ENCODE data around the gene JAK1. TPM values are rescaled to one million over a fixed set of nuclear protein-coding genes. Genes with fewer than 3 reads are reported as not detected.

JAK1 gene
- total RNA-seq, 4 donors from 2014 or later = 132 to 166 (median 161) TPM

GRCh38 chr1:64974288-64974825, 8.0 kb upstream of the JAK1 start:
- ATAC-seq = no peak
- 67 to 68% methylated on average over 2 of the region's 2 CpGs for WGBS, 2 donors (ENCODE audit: low coverage in 1 of 2)

GRCh38 chr1:64973061-64973647, 6.8 kb upstream of the JAK1 start:
- no peaks in the 10 kb centered on the region for H3K4me1 ChIP-seq
- H3K4me3 ChIP-seq = no peak overlapping the region
- H3K36me3 ChIP-seq = peaks cover 0 to 19% of the 10 kb centered on the region in 2 donors
- H3K9me3 ChIP-seq = no peaks in the 10 kb centered on the region
- ATAC-seq = no peak
- WGBS, 2 donors (ENCODE audit: low coverage in 1 of 2) = 72 to 76% methylated on average over 2 to 3 of the region's 3 CpGs
- H3K27me3 ChIP-seq = no peaks in the 10 kb centered on the region
- H3K27ac ChIP-seq = no peak overlapping the region
- TF ChIP-seq POLR2A (IDR thresholded peaks at IDR 0.05) (no peak), POLR2AphosphoS5 (IDR thresholded peaks at IDR 0.05) (no peak), EP300 (IDR thresholded peaks at IDR 0.05) (no peak), CTCF (IDR thresholded peaks at IDR 0.05) (no peak)

More at GRCh38 chr1:64974288-64974825, 8.0 kb upstream of the JAK1 start:
- Histone ChIP-seq H3K4me3 (no peak overlapping the region), H3K27ac (no peak overlapping the region), H3K36me3 (peaks cover 0 to 28% of the 10 kb centered on the region in 2 donors), H3K9me3 (no peaks in the 10 kb centered on the region), H3K27me3 (no peaks in the 10 kb centered on the region), H3K4me1 (no peaks in the 10 kb centered on the region)
- TF ChIP-seq POLR2AphosphoS5 (IDR thresholded peaks at IDR 0.05) (no peak), POLR2A (IDR thresholded peaks at IDR 0.05) (no peak), EP300 (IDR thresholded peaks at IDR 0.05) (no peak), CTCF (IDR thresholded peaks at IDR 0.05) (no peak)

- Histone ChIP-seq H3K4me1 (peaks cover 0 to 18% (median 3%) of the 10 kb centered on the region in 3 donors), H3K36me3 (no peaks in the 10 kb centered on the region), H3K27ac (no peak overlapping the region), H3K4me3 (no peak overlapping the region), H3K27me3 (no peaks in the 10 kb centered on the region), H3K9me3 (no peaks in the 10 kb centered on the region)
- TF ChIP-seq POLR2AphosphoS5 (IDR thresholded peaks at IDR 0.05) = no peak
- TF ChIP-seq POLR2A (IDR thresholded peaks at IDR 0.05) = no peak
- no peak for TF ChIP-seq EP300 (IDR thresholded peaks at IDR 0.05)
- TF ChIP-seq CTCF (IDR thresholded peaks at IDR 0.05) = no peak
- 73 to 79% methylated on average over 4 to 7 of the region's 9 CpGs for WGBS, 2 donors (ENCODE audit: low coverage in 1 of 2)
- no peak for ATAC-seq
Measured at GRCh38 chr1:64969305-64970046, 3.1 kb upstream of the JAK1 start.

- TF ChIP-seq POLR2AphosphoS5 (IDR thresholded peaks at IDR 0.05) = no peak
- TF ChIP-seq CTCF (IDR thresholded peaks at IDR 0.05) = no peak
- no peak for TF ChIP-seq POLR2A (IDR thresholded peaks at IDR 0.05)
- Histone ChIP-seq H3K36me3 (no peaks in the 10 kb centered on the region), H3K4me1 (peaks cover 0 to 32% (median 4%) of the 10 kb centered on the region in 3 donors), H3K9me3 (no peaks in the 10 kb centered on the region), H3K27me3 (no peaks in the 10 kb centered on the region), H3K27ac (peak overlapping the region in 3 of 4 donors; percentile 90 to 99 (median 99)), H3K4me3 (no peak overlapping the region)
- WGBS, 2 donors (ENCODE audit: low coverage in 1 of 2) = 64 to 76% methylated on average over 2 to 6 of the region's 6 CpGs
- no peak for ATAC-seq
Measured at GRCh38 chr1:64967381-64967780, 1.0 kb upstream of the JAK1 start.
